ENCODE measurements around the gene NEDD9.

GRCh38 chr6:11258260-11259237 lies 26.1 kb upstream of the NEDD9 start:
- TF ChIP-seq ZNF619 (CRISPR knock-in tag; IDR thresholded peaks at IDR 0.05) (0 out of 2 replicates have a peak, but pooled peaks have one; percentile 46), RFX5 (IDR thresholded peaks at IDR 0.05; ENCODE audit: low read depth, low read length) (no peak), MYC (CRISPR knock-in tag; IDR thresholded peaks at IDR 0.05; ENCODE audit: borderline replicate concordance) (no peak), DNMT1 (CRISPR knock-in tag; IDR thresholded peaks at IDR 0.05) (no peak), ZNF704 (CRISPR knock-in tag; IDR thresholded peaks at IDR 0.05; ENCODE audit: borderline replicate concordance) (no peak), TCF12 (IDR thresholded peaks at IDR 0.05) (no peak), TCF12 (CRISPR knock-in tag; IDR thresholded peaks at IDR 0.05) (no peak), ZNF766 (CRISPR knock-in tag; IDR thresholded peaks at IDR 0.05; ENCODE audit: borderline replicate concordance) (no peak)

Measured in HepG2 (cell line).